ELR (cell line): Measurements from ENCODE around the gene CCSAP.
A peak's percentile ranks its signal among the peaks of the same experiment; 100 is the strongest.

Experiments
- DNase-seq: peaks from one replicate; pipeline ENCODE4 v3.0.0-alpha.2; 2015; ENCODE audit warnings: low read depth

CCSAP gene

DNA sequence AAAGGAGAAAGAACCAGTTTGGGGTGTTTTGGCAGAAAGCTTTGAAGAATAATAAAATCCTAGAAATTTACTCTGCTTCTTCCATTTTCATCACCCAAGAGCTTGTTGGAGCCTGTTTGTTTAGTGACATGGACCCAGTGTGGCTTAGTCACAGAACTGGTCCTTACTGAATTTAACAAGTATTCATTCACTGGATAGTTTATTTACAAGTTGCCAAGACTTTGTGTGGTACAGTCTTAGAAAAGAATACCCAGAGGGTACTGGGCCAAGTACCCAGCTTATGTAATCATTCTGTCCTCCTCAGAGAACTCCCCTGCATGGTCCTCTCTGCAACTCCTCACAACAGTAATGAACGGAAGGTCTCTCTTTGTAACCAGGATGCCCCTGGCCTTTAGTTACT, 55.6 kb downstream of the CCSAP start:
- no peak for DNase-seq

DNA sequence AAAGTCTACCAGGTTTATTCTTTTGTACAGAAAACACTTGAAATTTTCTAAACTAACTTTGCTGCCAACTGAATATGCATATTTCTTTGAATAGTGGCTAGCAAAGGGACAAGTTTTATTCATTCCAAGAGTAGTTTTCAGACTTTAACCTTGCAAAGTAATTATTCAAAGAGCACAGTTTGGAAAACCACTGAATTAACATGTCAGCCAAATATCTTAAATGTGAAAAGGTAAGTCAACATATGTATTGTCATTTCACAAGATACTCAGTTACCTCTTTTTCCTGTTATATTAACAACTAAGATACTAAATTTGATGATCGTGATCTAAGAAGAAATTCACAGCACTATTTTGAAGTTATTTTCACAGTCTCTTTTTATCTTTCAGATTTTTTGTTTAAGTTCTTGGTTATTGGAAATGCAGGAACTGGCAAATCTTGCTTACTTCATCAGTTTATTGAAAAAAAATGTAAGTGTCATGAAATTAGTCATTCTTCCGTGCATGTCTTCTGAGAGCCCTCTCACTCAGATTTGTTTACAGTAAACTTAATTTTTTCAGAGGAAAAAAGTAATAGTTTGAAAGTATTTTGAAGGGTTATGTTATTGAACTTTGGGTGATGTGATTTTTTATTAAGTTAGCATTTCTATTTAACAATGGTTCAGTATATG, 56.6 kb downstream of the CCSAP start:
- DNase-seq = peak; percentile 55

- DNase-seq = no peak
These were observed 57.4 kb downstream of the CCSAP start for GRCh38 chr1:229285440-229285839.

GRCh38 chr1:229284887-229285286, 58.0 kb downstream of the CCSAP start:
- DNase-seq = no peak

- no peak for DNase-seq
These were observed 59.6 kb downstream of the CCSAP start for GRCh38 chr1:229283183-229283611.

DNA sequence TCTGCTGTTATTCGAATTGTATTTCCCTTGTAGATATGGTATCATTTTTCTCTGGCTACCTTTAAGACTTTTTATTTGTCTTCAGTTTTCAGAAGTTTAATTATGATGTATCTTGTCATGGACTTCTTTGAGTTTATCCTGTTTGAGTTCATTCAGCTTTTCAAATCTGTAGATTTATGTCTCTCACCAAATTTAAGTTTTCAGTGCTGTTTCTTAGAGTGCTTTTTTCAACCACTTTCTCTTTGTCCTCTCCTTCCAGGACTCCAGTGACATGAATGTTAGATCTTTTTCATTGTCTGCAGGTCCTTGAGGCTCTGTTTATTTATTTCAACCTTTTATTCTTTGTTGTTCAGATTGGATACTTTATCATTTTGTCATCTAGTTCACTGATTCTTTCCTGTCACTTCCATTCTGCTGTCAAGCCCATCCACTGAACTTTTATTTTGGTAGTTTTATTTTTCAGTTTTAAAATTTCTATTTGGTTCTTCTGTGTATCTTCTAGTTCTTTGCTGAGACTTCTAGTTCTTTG, 60.5 kb downstream of the CCSAP start:
- DNase-seq = no peak

DNA sequence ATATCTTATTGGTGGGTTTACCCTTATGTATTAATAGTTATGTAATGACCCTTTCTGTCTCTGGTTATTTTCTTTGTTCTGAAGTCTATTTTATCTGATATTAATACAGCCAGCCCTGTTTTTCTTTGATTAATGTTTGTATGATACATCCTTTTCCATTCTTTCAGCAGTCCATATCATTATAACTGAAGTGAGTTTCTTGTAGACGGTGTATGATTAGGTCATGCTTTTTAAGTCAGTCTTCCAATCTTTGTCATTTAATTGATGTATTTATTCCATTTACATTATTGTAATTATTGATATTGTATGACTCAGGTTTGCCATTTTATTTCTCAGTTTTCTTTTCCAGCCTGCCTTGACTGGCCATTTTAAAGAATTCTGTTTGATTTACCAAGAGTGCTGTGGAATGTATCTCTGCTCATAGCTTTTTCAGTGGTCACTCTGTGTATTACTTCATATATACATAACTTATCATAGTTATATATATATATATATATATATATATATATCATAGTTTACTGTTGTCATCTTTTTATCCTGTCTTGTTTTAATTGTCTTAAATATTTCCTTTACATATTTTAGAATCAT, 61.4 kb downstream of the CCSAP start:
- peak; percentile 22 for DNase-seq

GRCh38 chr1:229280921-229281320, 61.9 kb downstream of the CCSAP start:
- peak; percentile 69 for DNase-seq

DNA sequence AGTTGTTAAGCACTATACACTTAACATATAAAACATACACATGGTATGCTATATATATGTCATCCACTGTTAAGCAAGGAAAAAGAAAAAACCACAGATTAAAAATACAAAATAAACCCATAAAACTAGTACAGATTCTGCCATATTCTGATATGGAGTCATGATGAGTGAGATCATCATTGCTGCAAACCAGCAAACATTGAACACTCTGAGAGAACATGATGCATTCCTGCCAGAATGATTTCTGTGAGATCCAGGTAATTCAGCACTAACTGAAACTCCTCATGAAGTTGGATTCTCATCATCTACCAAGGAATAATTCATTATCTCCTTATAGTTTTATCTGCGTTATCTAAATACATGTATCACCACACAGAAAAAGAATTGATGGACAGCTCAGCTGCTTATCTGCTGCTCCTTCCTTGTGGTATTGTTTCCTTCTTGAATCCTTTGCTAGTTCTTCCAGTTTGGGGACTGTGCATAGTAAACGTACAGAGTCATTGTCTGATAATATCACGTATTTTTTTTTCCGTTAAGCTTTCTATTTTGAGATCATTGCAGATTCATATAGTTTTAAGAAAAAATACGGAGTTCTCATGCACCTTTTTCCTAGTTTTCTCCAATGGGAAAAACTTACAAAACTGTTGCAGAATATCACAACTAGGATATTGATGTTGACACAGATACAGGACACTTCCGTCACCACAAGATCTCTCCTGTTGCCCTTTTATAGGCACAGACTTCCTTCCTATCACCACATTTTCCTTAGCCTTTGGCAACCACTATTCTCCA, 62.6 kb downstream of the CCSAP start:
- DNase-seq = peak; percentile 19

DNA sequence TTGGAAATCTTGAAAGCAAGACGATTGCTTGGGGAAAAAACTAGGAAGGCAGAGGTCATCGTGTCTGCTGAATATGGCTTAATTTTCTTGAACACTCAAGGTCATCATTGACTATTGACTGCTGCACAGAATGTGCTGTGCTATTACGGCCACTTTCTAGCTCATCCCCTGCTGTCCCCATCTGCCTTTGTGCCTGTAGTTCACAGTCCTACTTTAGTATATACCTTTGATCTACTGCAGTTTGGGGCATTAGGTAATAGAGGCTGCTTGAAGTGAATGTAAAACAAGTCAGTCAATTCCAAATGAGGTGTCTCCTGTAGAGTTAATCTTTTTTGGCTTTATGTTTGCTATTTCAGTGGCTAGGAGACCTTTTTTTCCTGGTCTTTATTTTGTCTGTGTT, 63.6 kb downstream of the CCSAP start:
- no peak for DNase-seq

- DNase-seq = no peak
These were observed 64.6 kb downstream of the CCSAP start for GRCh38 chr1:229278120-229278741.

DNA sequence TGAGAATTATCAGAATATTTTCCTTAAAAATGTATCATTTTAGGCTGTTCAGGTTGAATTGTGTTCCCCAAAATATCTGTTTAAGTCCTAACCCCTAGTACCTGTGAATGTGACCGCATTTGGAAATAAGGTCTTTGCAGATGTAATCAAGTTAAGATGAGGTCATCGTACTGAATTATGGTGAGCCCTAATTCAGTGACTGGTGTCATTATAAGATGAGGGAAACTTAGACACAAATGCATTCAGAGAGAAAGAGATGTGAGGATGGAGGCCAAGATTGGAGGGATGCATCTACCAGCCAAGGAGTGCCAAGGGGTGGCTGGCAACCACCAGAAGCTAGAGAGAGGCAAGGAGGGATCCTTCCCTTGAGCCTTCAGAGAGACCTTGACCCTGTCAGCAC, 67.8 kb downstream of the CCSAP start:
- no peak for DNase-seq

GRCh38 chr1:229273507-229274232, 69.2 kb downstream of the CCSAP start:
- DNase-seq = no peak

DNA sequence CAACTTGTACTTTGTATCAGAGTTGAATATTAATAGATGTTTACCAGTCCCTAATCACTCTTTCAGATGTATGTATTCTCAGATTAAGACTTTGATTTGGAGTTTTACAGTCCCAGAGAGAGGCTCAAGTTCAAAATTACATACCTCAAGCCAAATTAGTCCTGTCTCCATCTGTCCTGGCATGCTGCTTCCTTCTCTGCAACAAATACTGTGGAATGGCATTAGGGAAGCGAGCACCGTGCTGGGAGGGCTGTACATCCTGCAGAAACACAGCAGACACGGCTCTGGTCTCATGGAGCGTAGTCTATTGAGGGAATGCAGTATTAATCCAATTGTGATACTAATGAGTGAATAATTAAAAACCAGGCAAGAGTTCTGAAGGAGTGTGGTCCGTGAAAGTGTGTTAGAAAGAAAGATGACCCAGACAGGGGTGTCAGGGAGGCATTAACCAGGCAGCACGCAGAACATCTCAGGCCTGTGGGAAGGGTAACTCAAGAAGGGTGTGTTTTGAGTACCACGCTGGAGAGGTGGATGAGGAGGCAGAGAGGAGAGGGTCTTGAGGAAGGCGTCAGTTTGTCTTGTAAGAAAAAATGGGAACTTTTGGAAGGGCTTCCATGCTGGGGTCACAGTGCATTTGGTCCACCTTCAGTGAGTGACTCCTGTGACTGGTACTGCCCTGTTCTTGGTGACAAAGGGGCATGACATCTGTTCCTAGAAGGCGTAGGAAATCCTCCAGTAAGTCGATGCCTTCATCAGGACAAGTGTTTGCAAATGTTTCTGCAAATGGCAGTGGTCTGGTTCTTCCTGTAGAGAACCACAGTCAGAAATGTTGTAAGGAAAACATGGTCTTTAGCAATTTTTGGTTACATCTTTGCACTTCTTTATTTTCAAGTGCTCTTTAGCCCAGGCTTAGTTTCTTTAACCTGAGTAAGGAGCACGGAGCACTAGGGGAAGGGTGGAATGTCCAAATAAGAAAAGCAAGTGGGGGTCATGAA, 70.4 kb downstream of the CCSAP start:
- peak; percentile 23 for DNase-seq

GRCh38 chr1:229271448-229272159, 71.2 kb downstream of the CCSAP start:
- DNase-seq = peak; percentile 54
